ENCODE measurements around the gene TRNP1.

The TRNP1 gene

GRCh38 chr1:27001570-27002360 is 8.3 kb downstream of the TRNP1 start:
- peak; percentile 39 for DNase-seq (ENCODE audit: low read depth)

- no peak for DNase-seq (ENCODE audit: low read depth)
Measured at GRCh38 chr1:27003745-27004470, 10.4 kb downstream of the TRNP1 start.

- no peak for DNase-seq (ENCODE audit: low read depth)
Measured at GRCh38 chr1:27004471-27005165, 11.1 kb downstream of the TRNP1 start.

- no peak for DNase-seq (ENCODE audit: low read depth)
Measured at GRCh38 chr1:27005166-27005530, 11.7 kb downstream of the TRNP1 start.

- DNase-seq (ENCODE audit: low read depth): no peak
Measured at GRCh38 chr1:27005648-27006496, 12.4 kb downstream of the TRNP1 start.

GRCh38 chr1:27006683-27007082 is 13.2 kb downstream of the TRNP1 start:
- DNase-seq (ENCODE audit: low read depth): no peak

GRCh38 chr1:27007909-27008582 is 14.6 kb downstream of the TRNP1 start:
- no peak for DNase-seq (ENCODE audit: low read depth)

- no peak for DNase-seq (ENCODE audit: low read depth)
Measured at GRCh38 chr1:27009601-27010197, 16.2 kb downstream of the TRNP1 start.

GRCh38 chr1:27010226-27010994 is 16.9 kb downstream of the TRNP1 start:
- DNase-seq (ENCODE audit: low read depth): no peak

- DNase-seq (ENCODE audit: low read depth): peak; percentile 92
Measured at GRCh38 chr1:27011058-27011764, 17.7 kb downstream of the TRNP1 start.

- DNase-seq (ENCODE audit: low read depth): no peak
Measured at GRCh38 chr1:27011976-27012563, 18.6 kb downstream of the TRNP1 start.

- no peak for DNase-seq (ENCODE audit: low read depth)
Measured at GRCh38 chr1:27015260-27015659, 21.8 kb downstream of the TRNP1 start.

GRCh38 chr1:27016376-27016775 is 22.9 kb downstream of the TRNP1 start:
- no peak for DNase-seq (ENCODE audit: low read depth)

- no peak for DNase-seq (ENCODE audit: low read depth)
Measured at GRCh38 chr1:27017207-27017606, 23.7 kb downstream of the TRNP1 start.

- no peak for DNase-seq (ENCODE audit: low read depth)
Measured at GRCh38 chr1:27018316-27018715, 24.8 kb downstream of the TRNP1 start.

GRCh38 chr1:27021354-27022031 is 28.0 kb downstream of the TRNP1 start:
- DNase-seq (ENCODE audit: low read depth): no peak

GRCh38 chr1:27025718-27026117 is 32.2 kb downstream of the TRNP1 start:
- no peak for DNase-seq (ENCODE audit: low read depth)

All from ELR (cell line).